Eye (tissue), 1 donor: ENCODE results near the gene RASSF4.

Experiments
- DNase-seq: peaks from one replicate; pipeline ENCODE4 v3.0.0-alpha.2; 2015

The RASSF4 gene

DNA sequence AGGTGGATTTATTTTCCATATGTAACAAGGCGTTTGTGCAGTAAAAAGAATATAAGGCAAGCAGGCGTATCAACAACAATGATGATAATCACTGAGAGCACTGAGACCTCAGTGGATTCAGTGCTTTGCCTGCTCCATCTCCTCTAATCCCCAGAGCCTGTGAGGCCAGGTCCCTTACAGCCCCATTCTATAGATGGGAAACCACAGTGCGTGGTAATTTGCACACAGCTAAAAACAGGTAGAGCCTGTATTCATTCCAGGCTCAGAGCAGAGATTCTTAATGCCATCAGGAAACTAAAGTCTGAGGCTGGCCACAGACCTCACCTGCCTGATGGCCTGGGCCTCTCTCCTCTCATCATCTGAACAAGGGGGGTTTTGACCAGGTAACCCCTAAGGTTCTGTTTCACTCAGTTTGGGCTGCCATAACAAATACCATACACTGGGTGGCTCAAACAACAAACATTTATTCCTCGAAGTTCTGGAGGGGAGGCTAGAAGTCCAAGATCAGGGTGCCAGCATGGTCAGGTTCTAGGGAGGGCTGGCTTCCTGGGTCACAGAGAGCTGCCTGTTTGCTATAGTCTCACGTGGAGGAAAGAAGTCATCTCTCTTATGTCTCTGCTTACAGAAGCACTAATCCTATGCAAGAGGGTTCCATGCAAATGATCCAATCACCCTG, 10.3 kb upstream of the RASSF4 start:
- no peak for DNase-seq

DNA sequence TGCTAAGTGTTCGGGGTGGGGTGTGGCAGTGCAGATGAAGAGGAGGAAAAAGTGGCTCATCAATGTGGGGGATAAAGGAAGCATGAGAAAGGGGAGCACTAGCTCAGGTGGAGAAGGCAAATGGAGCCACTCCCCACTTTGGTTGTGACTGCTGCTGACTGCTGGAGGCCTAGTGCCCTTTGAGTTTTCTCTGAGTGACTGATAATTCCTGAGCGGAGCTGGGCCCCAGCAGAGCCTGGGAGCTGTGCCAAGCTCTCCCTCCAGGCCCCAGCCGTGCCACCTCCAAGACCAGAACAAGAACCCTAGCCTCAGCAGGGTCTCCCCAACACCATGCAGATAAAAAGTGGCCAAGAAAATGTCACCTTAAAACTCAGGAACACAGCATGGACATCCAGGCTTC, 9.7 kb upstream of the RASSF4 start:
- DNase-seq = no peak

DNA sequence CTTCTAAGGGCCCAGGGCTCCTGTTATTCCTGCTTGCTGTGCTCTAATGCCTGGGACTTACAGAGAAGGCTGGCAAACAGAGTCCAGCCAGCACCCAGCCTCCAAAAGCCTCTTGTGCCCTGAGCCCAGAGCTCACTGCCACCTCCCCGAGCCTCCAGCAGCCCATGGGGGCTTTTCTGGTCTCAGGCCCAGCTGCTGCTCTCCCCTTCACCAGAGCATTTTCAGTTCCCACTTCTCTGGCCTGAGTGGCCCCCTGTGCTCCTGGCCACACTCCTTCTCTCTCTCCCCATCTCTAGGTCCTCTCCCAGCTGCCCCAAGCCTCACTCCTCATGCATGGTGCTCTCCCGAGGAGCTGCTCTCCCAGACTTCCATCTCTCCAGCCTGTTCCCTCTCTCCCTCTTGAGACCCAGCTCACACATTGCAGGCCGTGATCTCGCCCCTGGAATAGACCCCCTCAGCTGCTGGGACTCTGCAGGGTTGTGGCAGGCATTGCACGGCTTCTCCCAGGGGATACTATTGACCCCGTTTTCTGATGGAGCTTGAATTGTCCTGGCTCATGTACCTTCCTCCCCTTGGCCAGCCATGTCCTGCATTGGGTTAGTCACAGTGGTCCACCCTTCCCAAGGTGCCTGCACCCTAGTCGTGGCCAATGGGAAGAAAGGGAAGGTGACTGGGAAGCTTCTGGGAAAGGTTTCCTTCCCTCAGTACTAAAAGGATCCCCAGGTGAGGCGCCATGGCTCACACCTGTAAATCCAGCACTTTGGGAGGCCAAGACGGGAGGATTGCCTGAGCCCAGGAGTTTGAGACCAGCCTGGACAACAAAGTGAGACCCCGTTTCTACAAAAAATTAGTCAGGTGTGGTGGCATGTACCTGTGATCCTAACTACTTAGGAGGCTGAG, 9.0 kb upstream of the RASSF4 start:
- no peak for DNase-seq

GRCh38 chr10:44951576-44952226, 7.9 kb upstream of the RASSF4 start:
- no peak for DNase-seq

GRCh38 chr10:44952779-44953231, 6.8 kb upstream of the RASSF4 start:
- DNase-seq = peak; percentile 51

DNA sequence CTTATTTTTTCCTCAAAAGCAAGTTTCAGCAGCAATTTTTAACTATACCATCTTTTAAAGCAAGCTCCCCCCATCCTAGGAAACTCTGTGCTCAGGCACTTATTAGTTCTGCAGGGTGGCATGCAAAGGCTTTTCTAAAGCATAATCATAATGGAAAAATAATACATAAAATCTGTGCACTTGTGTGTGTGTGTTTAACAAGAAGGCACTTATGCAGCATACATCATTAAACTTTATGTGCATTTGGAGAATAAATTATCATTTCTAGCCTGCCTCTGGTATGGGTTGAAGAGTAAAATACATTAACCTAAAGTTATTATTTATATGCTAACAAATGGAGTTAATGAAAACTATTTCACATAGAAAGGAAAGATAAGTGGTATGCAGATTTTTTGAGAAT, 5.6 kb upstream of the RASSF4 start:
- no peak for DNase-seq

DNA sequence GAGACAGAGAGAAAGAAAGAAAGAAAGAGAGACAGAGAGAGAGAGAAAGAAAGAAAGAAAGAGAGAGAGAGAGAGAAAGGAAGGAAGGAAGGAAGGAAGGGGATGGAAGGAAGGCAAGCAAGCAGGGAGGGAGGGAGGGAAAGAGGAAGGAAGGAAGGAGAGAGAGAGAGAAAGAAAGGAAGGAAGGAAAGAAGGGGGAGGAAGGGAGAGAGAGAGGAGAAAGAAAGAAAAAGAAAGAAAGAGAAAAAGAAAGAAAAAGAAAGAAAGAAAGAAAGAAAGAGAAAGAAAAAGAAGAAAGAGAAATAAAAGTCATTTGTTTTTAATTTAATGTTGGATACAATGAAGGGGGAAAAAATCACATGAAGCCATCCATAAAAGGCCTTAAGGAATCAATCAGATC, 4.6 kb upstream of the RASSF4 start:
- no peak for DNase-seq

GRCh38 chr10:44955413-44956070, 4.1 kb upstream of the RASSF4 start:
- DNase-seq = no peak

DNA sequence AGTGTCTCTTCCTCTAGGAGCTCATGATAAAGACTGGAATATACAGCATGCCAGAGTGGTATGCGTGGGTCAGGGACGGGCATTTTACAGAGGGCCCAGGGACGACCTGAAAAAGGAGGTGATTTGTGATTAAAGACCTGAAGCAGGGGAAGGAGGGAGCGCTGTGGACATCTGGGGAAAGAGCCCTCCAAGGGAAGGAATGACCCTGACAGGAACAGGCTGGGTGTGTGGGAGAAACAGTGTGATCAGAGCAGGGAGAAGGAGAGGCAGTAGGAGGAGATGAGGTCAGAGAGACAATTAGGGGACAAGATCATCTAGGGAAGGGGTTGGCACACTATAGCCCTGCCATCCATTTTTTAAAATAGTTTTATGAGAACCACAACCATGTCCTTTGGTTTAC, 3.4 kb upstream of the RASSF4 start:
- DNase-seq = no peak

DNA sequence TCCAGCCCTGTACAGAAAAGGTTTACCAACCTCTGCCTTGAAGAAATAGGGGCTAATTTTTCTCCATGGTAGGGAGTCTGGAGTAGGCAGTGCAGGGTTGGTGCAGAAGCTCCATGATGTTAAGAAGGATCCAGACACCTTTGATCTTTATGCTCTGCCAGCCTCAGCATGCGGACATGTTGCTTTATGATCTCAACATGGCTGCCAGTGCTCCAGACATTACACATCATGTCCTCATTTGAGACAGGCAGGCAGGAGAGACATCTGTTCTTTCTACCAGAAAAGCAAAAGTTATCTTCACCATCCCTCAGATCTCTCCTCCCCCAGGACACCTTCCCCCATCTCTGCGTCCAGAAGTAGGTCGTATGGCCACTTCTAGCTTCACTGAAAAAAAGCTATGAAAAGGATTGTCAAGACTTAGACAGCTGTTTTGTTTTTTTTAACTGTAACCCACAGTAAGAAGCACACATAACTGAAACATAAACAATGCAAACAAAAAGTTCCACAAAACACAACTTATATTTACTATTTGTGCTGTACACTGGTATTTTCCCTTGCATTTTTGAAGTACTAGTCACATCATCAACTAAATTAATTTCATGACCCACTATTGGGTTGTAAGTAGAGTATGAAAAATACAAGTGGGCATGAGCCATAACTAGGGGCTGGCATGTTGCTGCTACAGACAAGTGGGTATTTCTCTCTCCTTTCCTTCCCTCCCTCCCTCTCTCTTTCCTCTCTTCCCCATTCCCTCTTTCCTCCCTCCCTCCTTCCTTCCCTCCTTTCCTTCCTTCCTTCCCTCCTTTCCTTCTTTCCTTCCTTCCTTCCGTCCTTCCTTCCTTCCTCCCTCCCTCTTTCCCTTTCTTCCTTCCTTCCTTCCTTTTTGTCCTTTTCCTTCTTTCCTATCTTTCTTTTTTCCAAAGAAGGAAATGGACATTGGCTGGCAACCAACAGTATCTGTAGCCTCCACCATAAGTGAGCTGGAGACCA, 2.6 kb upstream of the RASSF4 start:
- no peak for DNase-seq

DNA sequence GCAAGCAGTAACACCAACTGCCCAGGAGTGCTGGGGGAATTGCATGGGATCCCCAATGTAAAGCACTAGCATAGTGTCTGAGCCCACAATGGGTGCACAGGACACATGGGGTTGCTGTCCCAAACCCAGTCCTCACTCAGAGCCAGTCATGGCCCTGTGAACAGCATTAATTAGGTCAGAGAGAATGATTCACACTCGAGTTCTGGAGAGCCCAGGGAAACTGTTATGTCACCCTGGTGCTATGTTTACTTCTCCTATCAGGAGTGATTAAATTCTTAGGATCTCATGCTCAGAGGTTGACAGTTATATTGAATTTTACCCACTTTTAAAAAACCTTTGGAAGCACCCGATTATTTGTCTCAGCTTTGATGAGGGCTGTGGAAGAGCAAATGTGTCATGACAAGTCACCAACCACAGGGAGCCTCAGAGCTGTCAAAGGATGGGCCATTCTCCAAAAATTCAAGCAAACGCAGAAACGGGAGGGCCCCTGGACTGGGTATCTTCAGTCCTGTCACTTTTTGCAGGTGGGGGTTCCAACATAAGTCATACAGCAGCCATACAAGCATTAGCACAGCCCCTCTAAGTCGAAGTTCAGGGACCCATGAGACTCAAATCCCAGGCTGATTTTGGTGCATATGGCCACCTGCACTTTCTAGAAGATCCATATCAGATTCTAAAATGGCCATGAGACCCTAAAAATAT, 1.3 kb upstream of the RASSF4 start:
- DNase-seq = peak; percentile 45

DNA sequence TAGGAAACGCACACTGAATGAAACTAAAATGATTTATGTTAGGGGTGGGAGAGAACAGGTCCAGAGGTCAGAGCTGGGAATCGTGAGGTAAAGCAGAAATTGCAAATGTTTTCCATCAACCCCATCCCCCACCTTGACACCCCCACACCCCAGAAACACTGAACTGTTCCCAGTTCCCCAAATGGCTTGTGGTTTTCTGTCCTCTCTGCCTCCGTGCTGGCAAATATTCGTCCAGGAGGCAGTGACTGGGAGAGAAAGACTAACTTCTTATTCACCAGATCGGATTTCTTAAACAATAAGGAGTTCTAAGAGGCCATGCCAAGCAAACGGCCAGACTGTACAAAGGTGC, 730 bp upstream of the RASSF4 start:
- DNase-seq = no peak

DNA sequence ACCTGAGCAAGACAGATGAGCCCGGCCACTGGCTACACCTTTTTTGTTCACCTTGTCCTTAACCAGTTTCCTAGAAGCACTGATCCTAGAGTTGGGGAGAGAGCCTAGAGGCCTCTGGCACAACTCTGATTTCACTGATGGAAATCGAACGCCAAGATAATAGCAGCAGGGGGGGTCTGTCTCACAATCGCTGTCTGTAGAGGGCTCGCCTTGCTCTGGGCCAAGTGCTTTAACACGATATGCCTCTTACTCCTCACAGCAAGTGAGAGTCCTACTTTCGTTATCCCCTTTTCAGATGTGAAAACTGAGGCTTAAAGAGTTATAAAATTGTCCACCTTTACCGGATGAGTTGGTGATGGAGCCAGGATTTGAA, 472 bp downstream of the RASSF4 start:
- DNase-seq = no peak

GRCh38 chr10:44960482-44961229, 1.1 kb downstream of the RASSF4 start:
- DNase-seq = no peak

DNA sequence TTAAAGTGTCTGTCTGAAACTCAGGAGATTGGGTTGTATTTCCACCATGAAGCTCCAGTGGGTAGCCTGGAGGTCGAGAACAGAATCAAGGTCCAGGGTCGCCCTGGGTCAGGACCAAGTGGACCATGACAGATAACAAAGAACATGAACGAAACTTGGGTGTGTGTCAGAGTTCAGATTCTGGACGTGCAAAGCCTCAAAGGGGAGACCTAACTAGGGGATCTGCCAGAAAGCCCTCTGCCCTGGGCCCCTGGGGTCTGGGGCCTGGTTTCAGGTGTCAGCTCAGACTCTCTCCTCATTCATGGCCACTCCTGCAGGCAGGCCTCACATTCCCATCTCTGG, 1.6 kb downstream of the RASSF4 start:
- no peak for DNase-seq

- peak; percentile 33 for DNase-seq
Measured at GRCh38 chr10:44961931-44962750, 2.5 kb downstream of the RASSF4 start.

DNA sequence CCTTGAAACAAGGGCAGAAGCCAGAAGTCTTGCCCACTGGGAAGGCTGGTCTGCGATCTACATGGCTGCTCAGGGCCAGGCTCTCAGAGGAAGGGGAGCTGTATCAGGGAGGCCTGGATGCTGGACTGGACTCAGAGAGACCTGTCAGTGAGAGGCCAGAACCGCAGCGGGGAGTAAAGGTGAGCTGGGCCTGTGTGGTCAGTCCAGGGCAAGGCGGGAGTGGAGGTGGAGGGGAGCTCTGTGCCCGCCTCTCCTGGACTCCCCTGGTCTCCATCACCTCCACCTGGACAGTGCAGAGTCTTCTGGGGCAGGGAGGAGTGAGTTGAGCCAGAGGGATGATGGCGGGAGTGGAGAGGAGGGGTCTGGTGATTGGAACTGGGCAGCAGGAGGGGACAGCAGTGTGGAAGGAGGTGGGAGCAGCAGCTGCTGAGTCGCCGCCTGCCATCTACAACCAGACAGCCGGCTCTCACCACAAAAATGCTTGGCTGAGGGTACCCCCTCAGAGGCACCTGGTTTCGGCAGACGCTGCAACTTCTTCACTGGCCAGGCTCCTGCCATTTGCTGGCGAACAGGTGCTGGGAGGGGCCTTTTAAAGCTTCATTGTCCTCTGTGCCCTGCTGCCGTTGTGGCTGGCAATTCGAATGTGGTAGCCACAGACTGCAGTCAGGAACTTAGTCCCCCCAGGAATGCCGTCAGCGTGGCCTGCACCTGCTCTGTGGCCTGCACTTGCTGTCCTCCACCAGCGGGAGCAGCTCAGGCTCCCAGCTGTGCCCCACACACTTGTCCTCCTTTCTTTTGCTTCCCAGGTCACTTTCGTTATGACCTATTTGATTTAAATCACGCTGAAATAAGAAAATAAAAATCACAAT, 3.5 kb downstream of the RASSF4 start:
- DNase-seq = peak; percentile 87

DNA sequence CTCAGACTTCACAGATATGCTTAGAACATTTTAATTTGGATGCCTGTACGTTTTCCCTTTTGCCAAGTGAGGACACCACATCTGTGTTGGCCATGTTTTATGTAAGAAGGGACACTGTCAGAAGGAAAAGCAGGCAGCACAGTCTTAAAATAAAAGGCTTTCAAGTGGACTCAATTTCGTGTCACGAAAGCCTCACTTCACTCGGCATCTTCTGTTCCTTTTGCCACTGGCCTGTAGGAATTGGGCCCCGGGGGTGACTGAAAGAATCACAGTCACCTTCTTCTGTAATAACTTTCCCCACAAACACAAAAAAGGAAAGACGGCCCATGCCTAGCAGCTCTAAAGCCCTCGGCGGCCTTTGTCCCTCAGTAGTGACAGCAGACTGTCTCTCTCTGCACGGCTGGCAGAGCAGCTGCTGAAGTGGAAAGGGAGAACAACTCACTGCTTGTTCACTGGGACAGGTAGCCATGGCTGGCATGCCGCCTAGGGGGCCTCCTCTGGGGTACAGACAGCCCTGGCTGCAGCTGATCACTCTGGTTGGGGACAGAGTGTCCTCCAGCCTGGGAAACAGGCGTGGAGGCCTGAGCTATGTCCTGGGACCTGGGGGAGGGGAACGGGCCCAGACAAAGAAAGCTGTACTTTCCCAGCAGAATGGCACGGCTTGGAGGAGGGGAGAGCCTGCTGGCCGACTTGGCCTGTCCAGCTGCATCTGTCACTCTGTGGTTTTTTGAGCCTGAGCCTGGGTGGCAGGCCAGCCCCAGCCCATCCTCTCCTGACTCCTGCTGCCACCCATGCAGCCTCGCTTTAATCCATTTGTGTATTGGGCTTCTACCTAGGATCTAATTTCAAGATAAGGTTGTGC, 4.4 kb downstream of the RASSF4 start:
- peak; percentile 97 for DNase-seq
